HL-60 (cell line): Measurements from ENCODE around the gene KSR2.

Source experiments
- DNase-seq, 2 experiments: peaks; one replicate each; pipeline ENCODE4 v3.0.0-alpha.2; 2010 to 2020; ENCODE audit warnings: low read depth in 1 of 2, low spot score in 1 of 2
- H3K27ac ChIP-seq: fragments of 250-450 bp; sonication (Bioruptor Pico); replicated peaks from 2 replicates; pipeline ENCODE4 v1.5.1; 2020; ENCODE audit warnings: mild to moderate bottlenecking, moderate library complexity
- H3K27me3 ChIP-seq: fragments of 250-450 bp; sonication (Bioruptor Pico); 2 replicates; pipeline ENCODE4 v1.5.1; 2021; ENCODE audit warnings: mild to moderate bottlenecking, moderate library complexity; ENCODE audit not compliant: insufficient read depth, poor library complexity, severe bottlenecking
- H3K4me3 ChIP-seq: replicated peaks from 2 replicates; pipeline ENCODE4 v1.5.1; 2011; ENCODE audit warnings: mild to moderate bottlenecking, control low read depth, low read length; ENCODE audit not compliant: insufficient read depth
- GABPA ChIP-seq: IDR thresholded peaks from 2 replicates; pipeline ENCODE4 v1.6.1; 2012; ENCODE audit warnings: low read depth
- POLR2AphosphoS5 ChIP-seq: IDR thresholded peaks from 2 replicates; pipeline ENCODE4 v1.6.1; 2012; ENCODE audit warnings: low read depth
- SPI1 ChIP-seq: IDR thresholded peaks from 2 replicates; pipeline ENCODE4 v1.6.1; 2012; ENCODE audit warnings: low read depth, mild to moderate bottlenecking, borderline replicate concordance
- TF ChIP-seq, protein P1 (sequence below): IDR thresholded peaks from 2 replicates; pipeline ENCODE4 v1.6.1; 2012; ENCODE audit warnings: low read depth; ENCODE audit not compliant: insufficient replicate concordance
- TF ChIP-seq, protein P2 (sequence below): IDR thresholded peaks from one replicate; pipeline ENCODE4 v1.5.1; 2011; ENCODE audit warnings: low read length, control low read depth, inconsistent platforms; ENCODE audit not compliant: insufficient read depth

KSR2 gene

DNA sequence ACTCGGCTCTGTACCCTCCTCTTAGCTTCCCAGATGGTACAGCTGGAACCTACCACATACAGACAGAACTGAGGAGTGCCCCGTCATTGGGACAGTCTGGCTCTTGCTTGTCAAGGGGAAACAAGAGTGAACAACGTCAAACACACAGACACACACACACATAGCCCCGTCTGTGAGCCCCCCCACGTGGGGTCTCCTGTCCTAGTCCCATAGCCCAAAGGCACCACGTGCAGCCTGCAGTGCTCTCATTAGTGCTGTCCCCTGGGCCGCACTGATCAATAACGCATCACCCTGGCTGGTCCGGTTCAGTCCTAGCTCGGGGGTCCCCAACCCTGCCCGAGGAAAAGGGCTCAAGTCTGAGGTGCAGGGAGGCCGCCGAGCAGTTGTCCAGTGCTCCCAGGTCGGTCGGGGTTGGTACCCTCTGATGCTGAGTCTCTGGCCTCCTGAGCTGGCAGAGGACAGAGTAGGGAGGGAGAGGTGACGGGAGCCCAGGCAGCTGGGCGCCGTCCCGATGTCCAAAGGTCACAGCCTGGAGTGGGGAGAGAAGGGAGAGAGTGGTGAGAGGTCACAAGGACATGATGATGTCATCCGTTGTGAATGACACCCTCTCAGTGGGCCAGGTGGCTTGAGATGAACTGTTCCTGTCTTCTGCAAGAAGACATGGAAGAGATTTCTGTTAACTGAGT, 502.0 kb downstream of the KSR2 start:
- H3K27ac ChIP-seq, result no peak overlapping the region
- TF ChIP-seq, protein P1, sequence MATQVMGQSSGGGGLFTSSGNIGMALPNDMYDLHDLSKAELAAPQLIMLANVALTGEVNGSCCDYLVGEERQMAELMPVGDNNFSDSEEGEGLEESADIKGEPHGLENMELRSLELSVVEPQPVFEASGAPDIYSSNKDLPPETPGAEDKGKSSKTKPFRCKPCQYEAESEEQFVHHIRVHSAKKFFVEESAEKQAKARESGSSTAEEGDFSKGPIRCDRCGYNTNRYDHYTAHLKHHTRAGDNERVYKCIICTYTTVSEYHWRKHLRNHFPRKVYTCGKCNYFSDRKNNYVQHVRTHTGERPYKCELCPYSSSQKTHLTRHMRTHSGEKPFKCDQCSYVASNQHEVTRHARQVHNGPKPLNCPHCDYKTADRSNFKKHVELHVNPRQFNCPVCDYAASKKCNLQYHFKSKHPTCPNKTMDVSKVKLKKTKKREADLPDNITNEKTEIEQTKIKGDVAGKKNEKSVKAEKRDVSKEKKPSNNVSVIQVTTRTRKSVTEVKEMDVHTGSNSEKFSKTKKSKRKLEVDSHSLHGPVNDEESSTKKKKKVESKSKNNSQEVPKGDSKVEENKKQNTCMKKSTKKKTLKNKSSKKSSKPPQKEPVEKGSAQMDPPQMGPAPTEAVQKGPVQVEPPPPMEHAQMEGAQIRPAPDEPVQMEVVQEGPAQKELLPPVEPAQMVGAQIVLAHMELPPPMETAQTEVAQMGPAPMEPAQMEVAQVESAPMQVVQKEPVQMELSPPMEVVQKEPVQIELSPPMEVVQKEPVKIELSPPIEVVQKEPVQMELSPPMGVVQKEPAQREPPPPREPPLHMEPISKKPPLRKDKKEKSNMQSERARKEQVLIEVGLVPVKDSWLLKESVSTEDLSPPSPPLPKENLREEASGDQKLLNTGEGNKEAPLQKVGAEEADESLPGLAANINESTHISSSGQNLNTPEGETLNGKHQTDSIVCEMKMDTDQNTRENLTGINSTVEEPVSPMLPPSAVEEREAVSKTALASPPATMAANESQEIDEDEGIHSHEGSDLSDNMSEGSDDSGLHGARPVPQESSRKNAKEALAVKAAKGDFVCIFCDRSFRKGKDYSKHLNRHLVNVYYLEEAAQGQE, result no peak
- TF ChIP-seq SPI1 (no peak), POLR2AphosphoS5 (no peak)

GRCh38 chr12:117461732-117462131, 507.1 kb downstream of the KSR2 start:
- Histone ChIP-seq H3K27ac (no peak overlapping the region), H3K27me3 (no peaks in the 10 kb centered on the region), H3K4me3 (no peak overlapping the region)
- no peak for DNase-seq
- TF ChIP-seq POLR2AphosphoS5, result no peak
- TF ChIP-seq GABPA, result no peak
- TF ChIP-seq, protein P2, sequence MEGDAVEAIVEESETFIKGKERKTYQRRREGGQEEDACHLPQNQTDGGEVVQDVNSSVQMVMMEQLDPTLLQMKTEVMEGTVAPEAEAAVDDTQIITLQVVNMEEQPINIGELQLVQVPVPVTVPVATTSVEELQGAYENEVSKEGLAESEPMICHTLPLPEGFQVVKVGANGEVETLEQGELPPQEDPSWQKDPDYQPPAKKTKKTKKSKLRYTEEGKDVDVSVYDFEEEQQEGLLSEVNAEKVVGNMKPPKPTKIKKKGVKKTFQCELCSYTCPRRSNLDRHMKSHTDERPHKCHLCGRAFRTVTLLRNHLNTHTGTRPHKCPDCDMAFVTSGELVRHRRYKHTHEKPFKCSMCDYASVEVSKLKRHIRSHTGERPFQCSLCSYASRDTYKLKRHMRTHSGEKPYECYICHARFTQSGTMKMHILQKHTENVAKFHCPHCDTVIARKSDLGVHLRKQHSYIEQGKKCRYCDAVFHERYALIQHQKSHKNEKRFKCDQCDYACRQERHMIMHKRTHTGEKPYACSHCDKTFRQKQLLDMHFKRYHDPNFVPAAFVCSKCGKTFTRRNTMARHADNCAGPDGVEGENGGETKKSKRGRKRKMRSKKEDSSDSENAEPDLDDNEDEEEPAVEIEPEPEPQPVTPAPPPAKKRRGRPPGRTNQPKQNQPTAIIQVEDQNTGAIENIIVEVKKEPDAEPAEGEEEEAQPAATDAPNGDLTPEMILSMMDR, result no peak
- TF ChIP-seq SPI1, result no peak
- TF ChIP-seq, protein P1, result no peak

More for the DNA sequence above, 502.0 kb downstream of the KSR2 start:
- no peak overlapping the region for H3K4me3 ChIP-seq
- DNase-seq, result no peak
- no peaks in the 10 kb centered on the region for H3K27me3 ChIP-seq

GRCh38 chr12:117459229-117459628, 509.6 kb downstream of the KSR2 start:
- H3K27me3 ChIP-seq, result no peaks in the 10 kb centered on the region
- no peak for DNase-seq
- TF ChIP-seq GABPA, result no peak
- TF ChIP-seq POLR2AphosphoS5, result no peak
- TF ChIP-seq, protein P1, result no peak
- TF ChIP-seq, protein P2, result no peak
- no peak for TF ChIP-seq SPI1
- no peak overlapping the region for H3K27ac ChIP-seq
- H3K4me3 ChIP-seq, result no peak overlapping the region
